Fibroblast of the conjunctiva (primary cell): ENCODE data around the gene ZNF575.
A peak's percentile ranks its signal among the peaks of the same experiment; 100 is the strongest.
"Not testable (repeated sequence)": the region's sequence is repeated elsewhere in the genome, so short reads cannot be mapped to it uniquely, and the experiment has no call there.

Experiments
- DNase-seq: peaks from one replicate; pipeline ENCODE4 v3.0.0-alpha.2; 2010; ENCODE audit warnings: low read depth

ZNF575 gene

GRCh38 chr19:43541920-43542650 is 9.1 kb downstream of the ZNF575 start:
- DNase-seq, result no peak

GRCh38 chr19:43544077-43544476 is 11.1 kb downstream of the ZNF575 start:
- DNase-seq, result no peak

- no peak for DNase-seq
These were observed 12.3 kb downstream of the ZNF575 start for GRCh38 chr19:43545276-43545675.

GRCh38 chr19:43545981-43546380 is 13.0 kb downstream of the ZNF575 start:
- DNase-seq, result no peak

- DNase-seq, result no peak
These were observed 13.6 kb downstream of the ZNF575 start for GRCh38 chr19:43546581-43546980.

- DNase-seq, result not testable (repeated sequence)
These were observed 14.9 kb downstream of the ZNF575 start for GRCh38 chr19:43547926-43548325.

- no peak for DNase-seq
These were observed 15.7 kb downstream of the ZNF575 start for GRCh38 chr19:43548706-43549105.

- DNase-seq, result no peak
These were observed 18.6 kb downstream of the ZNF575 start for GRCh38 chr19:43551399-43552197.

GRCh38 chr19:43552198-43552450 is 19.1 kb downstream of the ZNF575 start:
- DNase-seq, result no peak

- DNase-seq, result no peak
These were observed 19.6 kb downstream of the ZNF575 start for GRCh38 chr19:43552616-43553015.

GRCh38 chr19:43553656-43554055 is 20.7 kb downstream of the ZNF575 start:
- no peak for DNase-seq

GRCh38 chr19:43554317-43554895 is 21.4 kb downstream of the ZNF575 start:
- DNase-seq, result no peak

- DNase-seq, result peak; percentile 57
These were observed 22.3 kb downstream of the ZNF575 start for GRCh38 chr19:43555185-43555770.

GRCh38 chr19:43560687-43561086 is 27.7 kb downstream of the ZNF575 start:
- no peak for DNase-seq

GRCh38 chr19:43561139-43561970 is 28.4 kb downstream of the ZNF575 start:
- DNase-seq, result no peak

GRCh38 chr19:43562226-43562697 is 29.3 kb downstream of the ZNF575 start:
- DNase-seq, result no peak

- no peak for DNase-seq
These were observed 29.8 kb downstream of the ZNF575 start for GRCh38 chr19:43562698-43563241.

- no peak for DNase-seq
These were observed 30.9 kb downstream of the ZNF575 start for GRCh38 chr19:43563816-43564457.

- no peak for DNase-seq
These were observed 31.8 kb downstream of the ZNF575 start for GRCh38 chr19:43564800-43565199.

- no peak for DNase-seq
These were observed 36.7 kb downstream of the ZNF575 start for GRCh38 chr19:43569657-43570056.

GRCh38 chr19:43570174-43570791 is 37.3 kb downstream of the ZNF575 start:
- DNase-seq, result no peak
